OCI-LY7 (cell line): ENCODE results near the gene COQ9. TPM values are rescaled to one million over a fixed set of nuclear protein-coding genes. Genes with fewer than 3 reads are reported as not detected.

Experiments
- BruUV-seq: library from RNA; stranded (reverse); fragments of 400-500 nt; replicated peaks from 2 replicates; lab custom pipeline; 2021; lab: Mats Ljungman, UMichigan
- CTCF ChIA-PET: fragments of 300-600 bp; sonication (Branson Sonifier 250); formaldehyde crosslinking; loops from one replicate; lab custom pipeline; 2022; ENCODE audit warnings: antibody characterized with exemption; ENCODE audit not compliant: unreplicated experiment; lab: Charles Lee
- POLR2A ChIA-PET: fragments of 300-600 bp; sonication (Branson Sonifier 250); formaldehyde crosslinking; loops from one replicate; lab custom pipeline; 2022; ENCODE audit warnings: antibody characterized with exemption; lab: Charles Lee
- DNase-seq: peaks from one replicate; pipeline ENCODE4 v3.0.0-alpha.2; 2015; ENCODE audit warnings: low spot score
- H2AFZ ChIP-seq: fragments of 200-600 bp; sonication (generic), shearing (Covaris generic); 2 replicates; pipeline ENCODE4 v1.6.1; 2014; ENCODE audit warnings: mild to moderate bottlenecking, antibody characterized with exemption, low read length, moderate library complexity
- H3K27ac ChIP-seq: fragments of 200-600 bp; sonication (generic); 2 replicates; pipeline ENCODE4 v1.5.1; 2014; ENCODE audit warnings: mixed run types, low read depth, mild to moderate bottlenecking, moderate library complexity, low read length, inconsistent platforms; ENCODE audit not compliant: poor library complexity, severe bottlenecking
- H3K36me3 ChIP-seq: fragments of 200-600 bp; sonication (generic); 2 replicates; pipeline ENCODE4 v1.6.1; 2014; ENCODE audit warnings: mild to moderate bottlenecking, antibody characterized with exemption, low read length, moderate library complexity, mixed read lengths; ENCODE audit not compliant: insufficient read depth
- H3K4me1 ChIP-seq: fragments of 200-600 bp; sonication (generic); 2 replicates; pipeline ENCODE4 v1.5.1; 2014; ENCODE audit warnings: mild to moderate bottlenecking, low read length; ENCODE audit not compliant: insufficient read depth, poor library complexity, severe bottlenecking
- H3K4me2 ChIP-seq: fragments of 200-600 bp; sonication (generic); 2 replicates; pipeline ENCODE4 v1.6.1; 2014; ENCODE audit warnings: mild to moderate bottlenecking, low read length
- H3K4me3 ChIP-seq: fragments of 200-600 bp; sonication (generic); 2 replicates; pipeline ENCODE4 v1.5.1; 2014; ENCODE audit warnings: mild to moderate bottlenecking, low read depth, low read length; ENCODE audit not compliant: poor library complexity, severe bottlenecking
- H3K79me2 ChIP-seq: fragments of 200-600 bp; sonication (generic); 2 replicates; pipeline ENCODE4 v1.6.1; 2016; ENCODE audit warnings: low read depth, mild to moderate bottlenecking, low read length, moderate library complexity, mixed read lengths; ENCODE audit not compliant: insufficient read depth
- H3K9me2 ChIP-seq: fragments of 200-600 bp; sonication (generic); 2 replicates; pipeline ENCODE4 v1.6.1; 2016; ENCODE audit warnings: mild to moderate bottlenecking, low read length, mixed read lengths; ENCODE audit not compliant: insufficient read depth
- H3K9me3 ChIP-seq: fragments of 200-600 bp; sonication (generic); 2 replicates; pipeline ENCODE4 v1.6.1; 2014; ENCODE audit warnings: mild to moderate bottlenecking, mixed run types, low read length, mixed read lengths
- H4K20me1 ChIP-seq: fragments of 200-600 bp; sonication (generic); 2 replicates; pipeline ENCODE4 v1.6.1; 2014; ENCODE audit warnings: mild to moderate bottlenecking, antibody characterized with exemption, low read length, moderate library complexity, mixed read lengths; ENCODE audit not compliant: insufficient read depth
- CTCF ChIP-seq: fragments of 200-600 bp; sonication (generic); conservative IDR thresholded peaks from 2 replicates; pipeline ENCODE4 v1.5.1; 2014; ENCODE audit warnings: mild to moderate bottlenecking, antibody characterized with exemption, low read length, moderate library complexity, mixed read lengths
- EZH2phosphoT487 ChIP-seq: fragments of 200-600 bp; sonication (generic); IDR thresholded peaks from 2 replicates; pipeline ENCODE4 v1.6.1; 2018; ENCODE audit warnings: low read depth, borderline replicate concordance, mild to moderate bottlenecking, mixed run types, antibody characterized with exemption, low read length, moderate library complexity, mixed read lengths
- intact Hi-C: fragments of 100-400 bp; cut with micrococcal nuclease; formaldehyde crosslinking; loops from one replicate; pipeline ENCODE4 v1.10.0; 2022; ENCODE audit not compliant: unreplicated experiment
- total RNA-seq, 2 experiments: library from RNA; depleted of rRNA in 1 of 2; stranded (reverse); fragments of >200 nt in 1 of 2; shearing (Covaris generic) in 1 of 2; gene quantifications; 2 replicates each; pipeline ENCODE4 v1.2.3, GENCODE V29; 2014 to 2022

COQ9 gene
- total RNA-seq, 2 experiments from 2014 or later: 30.5 to 45.2 TPM

DNA sequence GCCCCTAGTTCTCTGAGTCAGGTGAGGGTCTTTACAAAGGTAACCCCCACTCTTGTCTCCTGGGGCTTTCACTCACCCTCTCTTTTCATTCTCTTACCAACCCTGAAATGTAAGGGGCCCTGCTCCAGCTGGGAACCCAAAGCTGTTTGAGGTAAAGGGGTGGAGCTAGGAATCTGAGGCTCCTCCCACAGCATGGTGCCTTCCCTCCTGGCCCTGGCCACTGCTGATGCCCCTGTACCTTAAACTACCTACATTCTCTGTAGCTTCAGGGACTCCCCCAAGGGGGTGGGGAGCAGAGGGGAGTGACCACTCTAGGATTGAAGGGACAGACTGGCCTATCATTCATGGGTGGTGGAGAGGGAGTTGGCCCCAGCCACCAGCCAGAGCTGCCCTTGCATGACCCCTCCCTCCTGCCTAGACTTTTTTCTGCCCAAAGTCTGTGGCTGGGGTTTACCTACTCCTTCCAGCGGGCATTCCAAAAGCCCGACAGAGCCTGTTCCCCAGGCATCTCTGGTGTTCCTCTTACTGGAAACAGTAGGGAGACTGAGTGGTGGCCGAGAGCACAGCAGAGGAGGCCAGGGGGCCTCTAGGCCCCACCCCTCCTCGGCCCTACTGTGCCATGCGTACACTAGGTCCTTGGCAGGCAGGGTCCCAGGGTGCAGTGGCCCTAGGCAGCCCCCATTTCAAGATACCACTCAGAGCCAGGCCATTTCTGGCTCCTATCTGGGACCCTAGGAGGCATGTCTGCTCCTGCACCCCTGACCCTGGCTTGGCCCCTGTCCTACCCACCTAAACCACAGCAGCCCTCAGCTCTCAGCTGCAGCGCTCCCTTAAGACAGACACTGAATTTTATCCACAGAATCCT is 29.5 kb downstream of the COQ9 start:
- Histone ChIP-seq H3K9me3 (no peaks in the 10 kb centered on the region), H3K4me2 (peak overlapping the region; percentile 36; the same call in 1 of the 2 replicates), H3K4me3 (no peak overlapping the region), H3K9me2 (no peaks in the 10 kb centered on the region), H3K27ac (no peak overlapping the region), H4K20me1 (no peaks in the 10 kb centered on the region), H3K79me2 (no peaks in the 10 kb centered on the region), H2AFZ (no peak overlapping the region), H3K4me1 (peaks cover 31% of the 10 kb centered on the region), H3K36me3 (peaks cover 10% of the 10 kb centered on the region; the same call in 1 of the 2 replicates)
- no TSS peak for BruUV-seq
- no peak for DNase-seq
- POLR2A ChIA-PET: no interaction called here
- CTCF ChIA-PET: interaction anchor here (0.6 kb wide), 2 partner anchors 19 to 127 kb away, joined by 3 to 5 read pairs; no protein-coding TSS in a partner anchor
- intact Hi-C loops: loop anchor here (5.0 kb wide), 1 partner anchor 41 kb away; no protein-coding TSS in a partner anchor
- no peak for TF ChIP-seq EZH2phosphoT487
- no peak for TF ChIP-seq CTCF

- POLR2A ChIA-PET: no interaction called here
- H2AFZ ChIP-seq: no peak overlapping the region
- BruUV-seq: no TSS peak
These were observed 30.4 kb downstream of the COQ9 start for GRCh38 chr16:57477531-57478202.

More at GRCh38 chr16:57477531-57478202, 30.4 kb downstream of the COQ9 start:
- Histone ChIP-seq H3K27ac (no peak overlapping the region), H3K4me1 (peaks cover 24% of the 10 kb centered on the region), H3K79me2 (no peaks in the 10 kb centered on the region), H4K20me1 (no peaks in the 10 kb centered on the region), H3K36me3 (peaks cover 1% of the 10 kb centered on the region; the same call in 1 of the 2 replicates), H3K4me3 (no peak overlapping the region), H3K9me3 (no peaks in the 10 kb centered on the region), H3K4me2 (no peak overlapping the region), H3K9me2 (no peaks in the 10 kb centered on the region)
- intact Hi-C loops: loop anchor here (5.0 kb wide), 1 partner anchor 40 kb away; no protein-coding TSS in a partner anchor
- DNase-seq: no peak
- CTCF ChIA-PET: interaction anchor here (0.6 kb wide), 1 partner anchor 128 kb away, joined by 5 read pairs; no protein-coding TSS in a partner anchor
- TF ChIP-seq CTCF: no peak
- TF ChIP-seq EZH2phosphoT487: no peak
